HepG2 (cell line): ENCODE data around the gene OR7D2. TPM values are rescaled to one million over a fixed set of nuclear protein-coding genes. Genes with fewer than 3 reads are reported as not detected.

ENCODE experiments used
- CEBPG ChIP-seq: IDR thresholded peaks from 2 replicates; pipeline ENCODE4 v1.6.1; 2016
- DPF2 ChIP-seq: sonication (generic); formaldehyde crosslinking; IDR thresholded peaks from 2 replicates; pipeline ENCODE4 v1.4.0; 2020; ENCODE audit warnings: mild to moderate bottlenecking, low read depth, missing genetic modification reagents, borderline replicate concordance
- HNF4G ChIP-seq, 2 experiments: sonication (generic) in 1 of 2; formaldehyde crosslinking in 1 of 2; IDR thresholded peaks; 2 replicates each; pipeline versions ENCODE4 v1.4.0 to v1.6.1; 2011 to 2020; ENCODE audit warnings: borderline replicate concordance in 2 of 2, low read depth in 2 of 2, mild to moderate bottlenecking in 2 of 2, low read length in 1 of 2, missing genetic modification reagents in 1 of 2, moderate library complexity in 1 of 2
- NFYC ChIP-seq: IDR thresholded peaks from 2 replicates; pipeline ENCODE4 v1.6.1; 2016; ENCODE audit warnings: missing genetic modification reagents, missing compliant biosample characterization
- NR2F2 ChIP-seq: IDR thresholded peaks from 2 replicates; pipeline ENCODE4 v1.6.1; 2012; ENCODE audit warnings: low read depth, inconsistent platforms, borderline replicate concordance
- REXO4 ChIP-seq: sonication (generic); formaldehyde crosslinking; IDR thresholded peaks from 2 replicates; pipeline ENCODE4 v1.8.0; 2022; ENCODE audit warnings: missing genetic modification reagents, mild to moderate bottlenecking, borderline replicate concordance
- RFXAP ChIP-seq: sonication (generic); formaldehyde crosslinking; IDR thresholded peaks from 2 replicates; pipeline ENCODE4 v1.4.0; 2020; ENCODE audit warnings: missing genetic modification reagents, borderline replicate concordance
- SYNCRIP ChIP-seq: fragments of 200-400 bp; formaldehyde crosslinking; IDR thresholded peaks from 2 replicates; pipeline ENCODE4 v1.6.1; 2018; ENCODE audit warnings: mild to moderate bottlenecking, low read depth, low read length; ENCODE audit not compliant: insufficient read depth
- ZFP37 ChIP-seq: sonication (generic); formaldehyde crosslinking; IDR thresholded peaks from 2 replicates; pipeline ENCODE4 v1.4.0; 2020; ENCODE audit warnings: missing genetic modification reagents, borderline replicate concordance
- ZNF24 ChIP-seq: fragments of 450-650 bp; IDR thresholded peaks from 2 replicates; pipeline ENCODE4 v1.6.1; 2017; ENCODE audit warnings: antibody characterized with exemption, mild to moderate bottlenecking
- ZNF781 ChIP-seq: sonication (generic); formaldehyde crosslinking; IDR thresholded peaks from 2 replicates; pipeline ENCODE4 v1.5.1; 2020; ENCODE audit warnings: borderline replicate concordance, mild to moderate bottlenecking, missing genetic modification reagents; ENCODE audit errors: not compliant biosample characterization
- ZZZ3 ChIP-seq: sonication (generic); formaldehyde crosslinking; IDR thresholded peaks from 2 replicates; pipeline ENCODE4 v1.4.0; 2020; ENCODE audit warnings: missing genetic modification reagents, mild to moderate bottlenecking, borderline replicate concordance
- polyA plus RNA-seq, 8 experiments: library from polyadenylated mRNA; depleted of rRNA in 3 of 8; stranded (reverse) in 7 of 8; unstranded in 1 of 8; fragments of >200 nt; fragmentation: Illumina TruSeq in 4 of 8; extraction: Trizol in 4 of 8; gene quantifications; 2 replicates each; pipeline versions ENCODE4 v1.2.1 to v1.2.3, GENCODE V29; 2011 to 2016; ENCODE audit warnings: low read depth in 4 of 8, missing spikeins in 1 of 8, mixed read lengths in 1 of 8; ENCODE audit not compliant: insufficient read depth in 1 of 8
- total RNA-seq, 5 experiments: library from RNA; depleted of rRNA; stranded (reverse); fragments of >200 nt; fragmentation: Illumina TruSeq; extraction: Trizol; gene quantifications; 2 replicates each; pipeline ENCODE4 v1.2.3, GENCODE V29; 2016; ENCODE audit warnings: low read depth in 1 of 5
- TF ChIP-seq, protein P1 (sequence below): IDR thresholded peaks from 2 replicates; pipeline ENCODE4 v1.6.1; 2012; ENCODE audit warnings: low read length, improper control_type of control experiment
- TF ChIP-seq, protein P2 (sequence below): sonication (generic); formaldehyde crosslinking; IDR thresholded peaks from 2 replicates; pipeline ENCODE4 v1.4.0; 2020; ENCODE audit warnings: missing genetic modification reagents, borderline replicate concordance
- TF ChIP-seq, protein P3 (sequence below): sonication (generic); formaldehyde crosslinking; IDR thresholded peaks from 2 replicates; pipeline ENCODE4 v1.8.1; 2023; ENCODE audit warnings: mild to moderate bottlenecking, moderate library complexity, missing genetic modification reagents
- TF ChIP-seq, protein P4 (sequence below): sonication (generic); formaldehyde crosslinking; IDR thresholded peaks from 2 replicates; pipeline ENCODE4 v1.4.0; 2020; ENCODE audit warnings: missing genetic modification reagents
- TF ChIP-seq, protein P5 (sequence below): sonication (generic); formaldehyde crosslinking; conservative IDR thresholded peaks from 2 replicates; pipeline ENCODE4 v1.5.0; 2020; ENCODE audit warnings: missing genetic modification reagents

OR7D2 gene
- total and polyA plus RNA-seq, 2 of the 13 experiments (the other 11 are each of a cell fraction or from before 2014, with no cell fraction given), result 0.07 TPM; not detected in 1

DNA sequence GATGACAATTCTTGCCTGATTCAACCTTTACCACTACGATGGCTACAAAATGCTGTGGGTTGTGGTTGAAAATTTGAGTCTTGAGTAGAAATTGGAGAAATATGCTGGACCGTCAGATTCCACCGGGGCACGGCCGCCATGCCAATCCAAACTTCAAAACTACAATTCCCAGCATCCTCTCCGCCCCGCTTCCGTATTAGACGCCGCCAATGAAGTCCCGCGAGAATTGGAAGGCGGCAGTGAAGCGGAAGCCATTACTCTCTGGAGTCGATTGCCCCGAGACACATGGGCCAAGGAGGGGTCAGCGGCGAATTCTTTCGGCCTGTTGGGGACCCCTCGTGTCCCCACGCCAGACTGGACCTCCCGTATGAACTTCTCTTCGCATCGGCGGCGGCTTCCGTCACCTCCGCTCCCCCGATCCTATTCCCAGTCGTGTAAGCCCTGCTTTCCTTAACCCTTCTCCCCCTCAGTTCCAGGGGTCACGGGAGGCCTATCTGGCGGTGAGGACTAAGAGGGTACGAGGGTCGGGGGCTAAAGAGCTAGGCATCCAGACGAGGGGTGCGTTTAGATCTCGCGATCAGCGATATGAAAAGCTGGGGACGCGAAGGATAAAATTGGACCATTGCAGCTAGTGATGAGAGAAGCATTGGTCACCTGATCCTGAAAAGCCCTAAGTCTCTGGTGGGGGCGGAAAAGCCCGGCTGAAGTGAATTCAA, 38.5 kb upstream of the OR7D2 start, which contains the start of gene ZNF317 (continued):
- TF ChIP-seq, protein P1, sequence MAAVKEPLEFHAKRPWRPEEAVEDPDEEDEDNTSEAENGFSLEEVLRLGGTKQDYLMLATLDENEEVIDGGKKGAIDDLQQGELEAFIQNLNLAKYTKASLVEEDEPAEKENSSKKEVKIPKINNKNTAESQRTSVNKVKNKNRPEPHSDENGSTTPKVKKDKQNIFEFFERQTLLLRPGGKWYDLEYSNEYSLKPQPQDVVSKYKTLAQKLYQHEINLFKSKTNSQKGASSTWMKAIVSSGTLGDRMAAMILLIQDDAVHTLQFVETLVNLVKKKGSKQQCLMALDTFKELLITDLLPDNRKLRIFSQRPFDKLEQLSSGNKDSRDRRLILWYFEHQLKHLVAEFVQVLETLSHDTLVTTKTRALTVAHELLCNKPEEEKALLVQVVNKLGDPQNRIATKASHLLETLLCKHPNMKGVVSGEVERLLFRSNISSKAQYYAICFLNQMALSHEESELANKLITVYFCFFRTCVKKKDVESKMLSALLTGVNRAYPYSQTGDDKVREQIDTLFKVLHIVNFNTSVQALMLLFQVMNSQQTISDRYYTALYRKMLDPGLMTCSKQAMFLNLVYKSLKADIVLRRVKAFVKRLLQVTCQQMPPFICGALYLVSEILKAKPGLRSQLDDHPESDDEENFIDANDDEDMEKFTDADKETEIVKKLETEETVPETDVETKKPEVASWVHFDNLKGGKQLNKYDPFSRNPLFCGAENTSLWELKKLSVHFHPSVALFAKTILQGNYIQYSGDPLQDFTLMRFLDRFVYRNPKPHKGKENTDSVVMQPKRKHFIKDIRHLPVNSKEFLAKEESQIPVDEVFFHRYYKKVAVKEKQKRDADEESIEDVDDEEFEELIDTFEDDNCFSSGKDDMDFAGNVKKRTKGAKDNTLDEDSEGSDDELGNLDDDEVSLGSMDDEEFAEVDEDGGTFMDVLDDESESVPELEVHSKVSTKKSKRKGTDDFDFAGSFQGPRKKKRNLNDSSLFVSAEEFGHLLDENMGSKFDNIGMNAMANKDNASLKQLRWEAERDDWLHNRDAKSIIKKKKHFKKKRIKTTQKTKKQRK, result no peak
- no peak for TF ChIP-seq ZNF24
- TF ChIP-seq REXO4 (CRISPR knock-in tag), result no peak
- TF ChIP-seq ZZZ3 (CRISPR knock-in tag), result peak; percentile 30; the same call in 1 of the 2 replicates
- no peak for TF ChIP-seq DPF2 (CRISPR knock-in tag)
- TF ChIP-seq, protein P2, sequence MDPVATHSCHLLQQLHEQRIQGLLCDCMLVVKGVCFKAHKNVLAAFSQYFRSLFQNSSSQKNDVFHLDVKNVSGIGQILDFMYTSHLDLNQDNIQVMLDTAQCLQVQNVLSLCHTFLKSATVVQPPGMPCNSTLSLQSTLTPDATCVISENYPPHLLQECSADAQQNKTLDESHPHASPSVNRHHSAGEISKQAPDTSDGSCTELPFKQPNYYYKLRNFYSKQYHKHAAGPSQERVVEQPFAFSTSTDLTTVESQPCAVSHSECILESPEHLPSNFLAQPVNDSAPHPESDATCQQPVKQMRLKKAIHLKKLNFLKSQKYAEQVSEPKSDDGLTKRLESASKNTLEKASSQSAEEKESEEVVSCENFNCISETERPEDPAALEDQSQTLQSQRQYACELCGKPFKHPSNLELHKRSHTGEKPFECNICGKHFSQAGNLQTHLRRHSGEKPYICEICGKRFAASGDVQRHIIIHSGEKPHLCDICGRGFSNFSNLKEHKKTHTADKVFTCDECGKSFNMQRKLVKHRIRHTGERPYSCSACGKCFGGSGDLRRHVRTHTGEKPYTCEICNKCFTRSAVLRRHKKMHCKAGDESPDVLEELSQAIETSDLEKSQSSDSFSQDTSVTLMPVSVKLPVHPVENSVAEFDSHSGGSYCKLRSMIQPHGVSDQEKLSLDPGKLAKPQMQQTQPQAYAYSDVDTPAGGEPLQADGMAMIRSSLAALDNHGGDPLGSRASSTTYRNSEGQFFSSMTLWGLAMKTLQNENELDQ (CRISPR knock-in tag), result no peak
- TF ChIP-seq, protein P3, sequence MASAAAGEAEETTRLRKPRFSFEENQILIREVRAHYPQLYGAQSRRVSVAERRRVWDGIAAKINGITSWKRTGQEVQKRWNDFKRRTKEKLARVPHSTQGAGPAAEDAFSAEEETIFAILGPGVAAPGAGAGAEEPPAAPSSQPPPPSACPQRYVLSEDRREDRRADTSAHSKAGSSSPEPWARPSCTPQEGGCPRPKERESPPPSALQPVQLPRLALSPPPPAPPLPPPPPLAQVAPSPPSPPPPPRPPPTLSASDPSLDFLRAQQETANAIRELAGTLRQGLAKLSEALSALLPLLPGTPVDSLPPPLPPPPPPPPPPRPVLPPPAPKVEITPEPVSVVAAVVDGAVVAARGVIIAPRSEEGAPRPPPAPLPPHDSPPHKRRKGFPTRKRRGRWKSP (CRISPR knock-in tag), result 0 out of 2 replicates have a peak, but pooled peaks have one; percentile 62
- TF ChIP-seq CEBPG (CRISPR knock-in tag), result no peak
- TF ChIP-seq NR2F2, result peak; percentile 54; the same call in 1 of the 2 replicates
- TF ChIP-seq SYNCRIP, result no peak
- TF ChIP-seq, protein P4, sequence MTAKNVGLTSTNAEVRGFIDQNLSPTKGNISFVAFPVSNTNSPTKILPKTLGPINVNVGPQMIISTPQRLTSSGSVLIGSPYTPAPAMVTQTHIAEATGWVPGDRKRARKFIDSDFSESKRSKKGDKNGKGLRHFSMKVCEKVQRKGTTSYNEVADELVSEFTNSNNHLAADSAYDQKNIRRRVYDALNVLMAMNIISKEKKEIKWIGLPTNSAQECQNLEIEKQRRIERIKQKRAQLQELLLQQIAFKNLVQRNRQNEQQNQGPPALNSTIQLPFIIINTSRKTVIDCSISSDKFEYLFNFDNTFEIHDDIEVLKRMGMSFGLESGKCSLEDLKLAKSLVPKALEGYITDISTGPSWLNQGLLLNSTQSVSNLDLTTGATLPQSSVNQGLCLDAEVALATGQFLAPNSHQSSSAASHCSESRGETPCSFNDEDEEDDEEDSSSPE (CRISPR knock-in tag), result peak; percentile 79
- no peak for TF ChIP-seq ZFP37 (CRISPR knock-in tag)
- TF ChIP-seq NFYC (CRISPR knock-in tag), result 0 out of 2 replicates have a peak, but pooled peaks have one; percentile 34
- TF ChIP-seq, protein P5, sequence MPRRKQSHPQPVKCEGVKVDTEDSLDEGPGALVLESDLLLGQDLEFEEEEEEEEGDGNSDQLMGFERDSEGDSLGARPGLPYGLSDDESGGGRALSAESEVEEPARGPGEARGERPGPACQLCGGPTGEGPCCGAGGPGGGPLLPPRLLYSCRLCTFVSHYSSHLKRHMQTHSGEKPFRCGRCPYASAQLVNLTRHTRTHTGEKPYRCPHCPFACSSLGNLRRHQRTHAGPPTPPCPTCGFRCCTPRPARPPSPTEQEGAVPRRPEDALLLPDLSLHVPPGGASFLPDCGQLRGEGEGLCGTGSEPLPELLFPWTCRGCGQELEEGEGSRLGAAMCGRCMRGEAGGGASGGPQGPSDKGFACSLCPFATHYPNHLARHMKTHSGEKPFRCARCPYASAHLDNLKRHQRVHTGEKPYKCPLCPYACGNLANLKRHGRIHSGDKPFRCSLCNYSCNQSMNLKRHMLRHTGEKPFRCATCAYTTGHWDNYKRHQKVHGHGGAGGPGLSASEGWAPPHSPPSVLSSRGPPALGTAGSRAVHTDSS (CRISPR knock-in tag), result no peak
- TF ChIP-seq HNF4G (IDR thresholded peaks at IDR 0.05; ENCODE audit: borderline replicate concordance, low read depth, low read length), result no peak
- peak; percentile 44; the same call in 1 of the 2 replicates for TF ChIP-seq HNF4G (CRISPR knock-in tag; IDR thresholded peaks at IDR 0.05; ENCODE audit: borderline replicate concordance, low read depth)
- no peak; the same call in 1 of the 2 replicates for TF ChIP-seq RFXAP (CRISPR knock-in tag)
- no peak for TF ChIP-seq ZNF781 (CRISPR knock-in tag)
